Fibroblast of gingiva (primary cell): ENCODE results near the gene IL13RA2.

Source experiments
- DNase-seq: peaks from one replicate; pipeline ENCODE4 v3.0.0-alpha.2; 2011; ENCODE audit warnings: low read depth

IL13RA2 gene

GRCh38 chrX:115017455-115017854 is at the start of gene IL13RA2:
IL13RA2 (minus strand) TSS chrX:115017616; CDS start chrX:115017269, 347 bp downstream.
- DNase-seq, result peak; percentile 1

- DNase-seq, result no peak
Measured at GRCh38 chrX:115065304-115065703, 47.9 kb upstream of the IL13RA2 start.

GRCh38 chrX:115060013-115060412 is 42.6 kb upstream of the IL13RA2 start:
- no peak for DNase-seq

- DNase-seq, result peak; percentile 90
Measured at GRCh38 chrX:115058276-115058675, 40.9 kb upstream of the IL13RA2 start.

- no peak for DNase-seq
Measured at GRCh38 chrX:115054876-115055275, 37.5 kb upstream of the IL13RA2 start.

- no peak for DNase-seq
Measured at GRCh38 chrX:115053223-115053622, 35.8 kb upstream of the IL13RA2 start.

- no peak for DNase-seq
Measured at GRCh38 chrX:115047715-115048114, 30.3 kb upstream of the IL13RA2 start.

- no peak for DNase-seq
Measured at GRCh38 chrX:115047181-115047580, 29.8 kb upstream of the IL13RA2 start.

GRCh38 chrX:115040417-115040816 is 23.0 kb upstream of the IL13RA2 start:
- DNase-seq, result no peak

GRCh38 chrX:115038406-115038805 is 21.0 kb upstream of the IL13RA2 start:
- no peak for DNase-seq

GRCh38 chrX:115036029-115036428 is 18.6 kb upstream of the IL13RA2 start:
- DNase-seq, result no peak

GRCh38 chrX:115031989-115032388 is 14.6 kb upstream of the IL13RA2 start:
- DNase-seq, result no peak

- no peak for DNase-seq
Measured at GRCh38 chrX:115030625-115031024, 13.2 kb upstream of the IL13RA2 start.

- DNase-seq, result no peak
Measured at GRCh38 chrX:115029869-115030570, 12.6 kb upstream of the IL13RA2 start.

- no peak for DNase-seq
Measured at GRCh38 chrX:115029440-115029839, 12.0 kb upstream of the IL13RA2 start.

- DNase-seq, result no peak
Measured at GRCh38 chrX:115023811-115024210, 6.4 kb upstream of the IL13RA2 start.

- DNase-seq, result peak; percentile 58
Measured at GRCh38 chrX:115023139-115023538, 5.7 kb upstream of the IL13RA2 start.

GRCh38 chrX:115021121-115021520 is 3.7 kb upstream of the IL13RA2 start:
- no peak for DNase-seq

GRCh38 chrX:115018944-115019343 is 1.5 kb upstream of the IL13RA2 start:
- peak; percentile 36 for DNase-seq

- DNase-seq, result no peak
Measured at GRCh38 chrX:115018040-115018647, 728 bp upstream of the IL13RA2 start.

- DNase-seq, result peak; percentile 49
Measured at GRCh38 chrX:115013705-115014104, 3.7 kb downstream of the IL13RA2 start.

- no peak for DNase-seq
Measured at GRCh38 chrX:115011428-115011827, 6.0 kb downstream of the IL13RA2 start.

GRCh38 chrX:114999906-115000305 is 17.5 kb downstream of the IL13RA2 start:
- no peak for DNase-seq

GRCh38 chrX:114997779-114998178 is 19.6 kb downstream of the IL13RA2 start:
- DNase-seq, result no peak
